NCI-H526 treated with DMSO at 0.1 percent for 48 hours (cell line): ENCODE data around the gene NEK1.
"Not testable (repeated sequence)": the region's sequence is repeated elsewhere in the genome, so short reads cannot be mapped to it uniquely, and the experiment has no call there.

Experiments used
- DNase-seq: peaks from one replicate; lab custom pipeline; 2025; lab: John Stamatoyannopoulos, UW

Gene NEK1

DNA sequence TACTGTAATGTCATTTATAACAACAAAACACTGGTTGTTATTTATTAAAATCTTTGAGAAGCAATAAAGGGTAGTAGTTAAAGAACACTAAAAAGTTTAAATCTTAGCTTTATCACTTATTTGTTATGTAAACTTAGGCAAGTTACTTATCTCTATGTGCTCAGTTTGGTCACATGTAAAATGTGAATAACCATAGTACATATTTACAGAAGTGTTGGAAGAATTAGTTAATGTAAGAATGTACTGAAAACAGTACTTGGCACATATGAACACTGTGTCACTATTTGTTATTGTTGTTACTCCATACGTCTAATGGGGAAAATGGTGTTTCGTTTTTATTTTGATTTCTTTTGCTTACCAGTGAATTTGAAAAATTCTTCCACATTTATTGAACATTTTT, 9.1 kb downstream of the NEK1 start:
- DNase-seq, result no peak

DNA sequence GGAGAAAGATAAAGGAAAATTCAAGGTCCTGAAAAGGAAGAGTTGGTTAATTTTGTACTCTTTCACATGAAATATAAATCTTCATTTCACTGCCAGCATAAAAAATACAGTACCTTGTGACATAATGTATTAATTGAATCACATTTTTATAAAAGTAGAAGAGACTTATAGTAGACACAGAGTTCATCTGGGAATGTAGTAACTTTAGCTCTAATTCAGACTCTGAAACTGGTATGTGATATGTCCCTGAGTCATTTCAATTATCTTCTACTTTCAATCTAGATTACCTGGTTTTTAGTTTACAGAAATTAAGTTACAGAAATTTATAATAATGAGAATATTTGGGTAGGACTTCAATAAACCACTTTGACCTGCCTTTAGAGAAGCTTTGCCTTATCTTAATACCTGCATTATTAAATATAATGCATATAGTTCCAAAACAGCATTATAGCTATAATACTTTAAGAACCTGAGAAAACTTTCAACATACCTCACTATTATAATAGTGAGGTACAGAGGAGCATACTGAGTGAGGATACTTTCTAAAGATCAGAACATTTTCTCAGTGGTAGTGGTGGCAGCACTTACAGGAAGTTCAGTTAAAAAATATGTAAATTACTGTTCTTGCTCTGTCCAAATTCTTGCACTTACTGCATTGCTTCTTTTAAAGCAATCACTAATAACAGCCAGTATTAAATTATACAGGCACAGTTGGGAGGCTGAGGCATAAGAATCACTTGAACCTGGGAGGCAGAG, 11.2 kb downstream of the NEK1 start:
- no peak for DNase-seq

GRCh38 chr4:169594560-169595195, 17.7 kb downstream of the NEK1 start:
- no peak for DNase-seq

DNA sequence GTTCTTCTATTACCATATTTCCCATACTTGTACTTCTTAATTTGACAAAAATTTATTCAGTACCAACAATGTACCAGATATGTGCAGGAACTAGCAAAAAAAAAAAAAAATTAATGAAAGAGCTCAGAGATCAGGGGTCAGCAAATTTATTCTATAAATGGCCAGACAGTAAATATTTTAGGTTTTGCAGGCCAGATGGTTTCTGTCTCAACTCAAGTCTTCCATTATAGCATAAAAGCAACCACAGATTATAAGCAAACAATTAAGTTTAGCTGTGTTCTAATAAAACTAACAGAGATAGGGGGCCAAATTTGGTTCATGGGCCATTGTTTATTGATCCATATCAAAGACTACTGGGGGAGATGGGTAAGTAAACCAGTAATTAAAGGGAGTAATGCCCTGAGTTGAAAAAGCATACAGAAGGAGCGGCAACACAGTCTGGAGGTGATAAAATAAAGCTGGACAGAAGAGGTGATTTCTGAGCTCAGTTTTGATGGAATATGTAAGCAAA, 19.3 kb downstream of the NEK1 start:
- DNase-seq, result no peak

DNA sequence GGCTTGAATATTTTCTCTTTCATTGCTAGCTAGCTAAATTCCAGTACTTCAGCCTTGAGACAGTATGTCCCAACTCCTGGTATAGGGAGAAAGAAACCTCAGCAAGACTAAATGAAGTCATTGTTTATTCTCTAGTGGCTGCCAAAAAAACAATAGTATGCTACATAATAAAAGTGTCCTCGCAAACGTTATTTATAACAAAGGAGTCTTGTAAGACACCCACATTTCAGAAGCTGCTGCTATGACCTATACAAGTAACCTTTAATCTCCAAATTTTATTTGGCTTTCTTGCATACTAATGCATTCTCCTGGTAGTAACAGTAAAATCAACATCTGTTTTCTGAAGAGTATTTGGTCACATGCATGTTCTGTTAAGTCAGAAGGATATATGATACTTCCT, 28.8 kb downstream of the NEK1 start:
- DNase-seq, result no peak

DNA sequence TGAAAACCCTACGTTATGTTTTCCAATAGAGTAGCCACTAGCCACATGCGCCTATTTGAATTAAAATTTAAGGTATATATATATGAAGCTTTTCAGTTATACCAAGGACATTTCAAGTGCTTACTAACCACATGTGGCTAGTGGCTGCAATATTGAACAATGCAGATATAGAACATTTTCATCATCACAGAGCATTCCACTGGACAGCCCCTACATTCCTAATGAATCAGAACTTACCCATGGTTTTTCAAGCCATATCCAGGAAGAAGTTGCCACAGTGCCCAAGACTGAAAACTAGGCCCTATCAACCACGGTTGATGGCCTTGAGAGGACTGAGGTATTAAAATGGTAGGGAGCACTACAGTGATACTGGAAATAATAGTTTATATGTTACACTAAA, 29.7 kb downstream of the NEK1 start:
- no peak for DNase-seq

- no peak for DNase-seq
These were observed 30.2 kb downstream of the NEK1 start for GRCh38 chr4:169582203-169582602.

DNA sequence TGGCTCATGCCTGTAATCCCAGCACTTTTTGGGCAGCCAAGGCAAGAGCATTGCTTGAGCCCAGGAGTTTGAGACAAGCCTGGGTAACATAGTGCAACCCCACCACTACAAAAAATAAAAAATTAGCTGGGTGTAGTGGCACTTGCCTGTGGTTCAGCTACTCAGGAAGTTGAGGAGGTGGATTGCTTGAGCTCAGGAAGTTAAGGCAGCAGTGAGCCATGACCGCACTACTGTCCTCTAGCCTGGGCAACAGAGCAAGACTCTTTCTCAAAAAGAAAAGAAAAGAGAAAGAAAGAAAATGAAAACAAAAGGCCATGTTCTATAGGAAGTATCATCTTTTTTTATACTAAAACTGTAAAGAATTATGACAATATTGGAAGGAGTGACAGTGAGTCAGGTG, 38.5 kb downstream of the NEK1 start:
- no peak for DNase-seq

DNA sequence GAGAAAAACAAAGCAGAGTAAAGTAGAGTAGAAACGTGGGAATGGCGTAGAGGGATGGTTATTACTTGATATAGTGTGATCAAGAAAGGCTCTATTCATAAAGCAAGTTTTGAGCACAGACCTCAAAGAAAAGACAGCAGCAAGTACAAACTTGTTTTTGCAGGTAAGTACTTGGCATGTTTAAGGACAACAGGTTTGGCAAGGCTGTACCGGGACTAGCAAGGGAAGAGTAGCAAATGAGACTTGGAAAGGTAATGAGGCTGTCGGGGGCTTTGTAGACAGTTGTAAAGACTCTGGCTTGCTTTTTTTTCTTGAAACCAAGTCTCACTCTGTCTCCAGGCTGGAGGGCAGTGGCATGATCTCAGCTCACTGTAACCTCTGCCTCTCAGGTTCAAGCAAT, 40.9 kb downstream of the NEK1 start:
- DNase-seq, result no peak

DNA sequence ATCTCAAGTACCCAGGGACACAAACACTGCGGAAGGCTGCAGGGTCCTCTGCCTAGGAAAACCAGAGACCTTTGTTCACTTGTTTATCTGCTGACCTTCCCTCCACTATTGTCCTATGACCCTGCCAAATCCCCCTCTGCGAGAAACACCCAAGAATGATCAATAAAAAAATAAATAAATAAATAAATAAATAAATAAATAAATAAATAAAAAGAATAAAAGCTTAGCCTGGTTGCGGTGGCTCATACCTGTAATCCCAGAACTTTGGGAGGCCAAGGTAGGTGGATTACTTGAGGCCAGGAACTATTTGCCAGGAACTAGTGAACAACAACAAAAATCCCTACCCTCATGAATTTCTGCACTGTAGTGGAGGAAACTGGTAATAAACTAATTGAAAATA, 41.4 kb downstream of the NEK1 start:
- DNase-seq, result not testable (repeated sequence)

- not testable (repeated sequence) for DNase-seq
These were observed 42.1 kb downstream of the NEK1 start for GRCh38 chr4:169570266-169570665.

GRCh38 chr4:169569188-169569587, 43.2 kb downstream of the NEK1 start:
- not testable (repeated sequence) for DNase-seq

DNA sequence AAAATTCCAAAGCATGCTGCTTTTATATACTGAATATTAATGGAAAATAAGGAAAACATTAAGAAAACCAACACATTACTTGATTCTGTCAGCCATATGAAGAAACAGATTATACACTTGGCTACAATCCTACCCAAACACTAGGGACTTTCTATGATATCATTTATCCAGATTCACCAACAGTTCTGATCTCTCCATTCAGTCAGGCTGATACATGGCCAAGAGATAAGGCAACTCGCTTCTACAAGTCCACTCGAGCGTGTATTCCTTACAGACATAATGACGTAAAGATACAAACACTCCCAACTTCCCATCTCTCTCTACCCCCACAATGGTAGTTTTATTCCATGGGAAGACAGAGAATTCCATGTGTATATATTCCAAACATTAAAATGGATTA, 44.5 kb downstream of the NEK1 start:
- no peak for DNase-seq

DNA sequence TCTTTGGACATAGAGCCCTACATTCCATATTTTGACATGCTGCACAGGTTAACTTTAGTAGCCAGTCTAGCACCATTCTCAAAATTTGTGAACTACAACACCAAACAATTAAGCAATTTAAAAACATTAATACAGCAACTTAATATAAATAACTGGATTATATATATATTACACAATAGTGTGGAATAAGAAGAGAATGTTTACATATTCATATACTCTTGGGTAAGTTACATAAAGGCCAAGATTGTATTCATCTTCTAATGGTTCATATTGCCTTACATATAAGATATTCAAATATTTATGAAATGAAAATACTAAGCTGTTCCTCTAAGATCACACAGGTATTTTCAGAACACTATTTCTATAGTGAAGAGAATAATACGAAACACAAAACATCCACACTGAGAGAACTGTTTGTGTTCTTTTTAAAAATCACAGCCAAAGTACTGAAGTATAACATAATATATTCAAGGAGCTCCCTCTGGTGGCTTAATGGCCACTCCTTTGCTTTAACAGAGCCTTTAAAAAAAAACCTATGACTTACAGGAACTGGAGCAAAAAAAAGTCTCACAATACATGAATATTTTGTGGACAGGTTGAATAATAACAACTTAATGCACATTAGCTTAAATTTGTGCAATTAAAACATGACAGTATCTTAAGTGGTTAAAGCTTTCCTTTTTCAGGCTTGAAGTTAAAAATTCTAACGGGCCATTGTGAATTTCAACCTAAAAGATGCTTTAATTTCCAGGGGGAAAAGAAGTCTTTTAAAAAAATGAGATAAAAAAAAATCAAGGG, 46.2 kb downstream of the NEK1 start:
- DNase-seq, result peak; percentile 10

DNA sequence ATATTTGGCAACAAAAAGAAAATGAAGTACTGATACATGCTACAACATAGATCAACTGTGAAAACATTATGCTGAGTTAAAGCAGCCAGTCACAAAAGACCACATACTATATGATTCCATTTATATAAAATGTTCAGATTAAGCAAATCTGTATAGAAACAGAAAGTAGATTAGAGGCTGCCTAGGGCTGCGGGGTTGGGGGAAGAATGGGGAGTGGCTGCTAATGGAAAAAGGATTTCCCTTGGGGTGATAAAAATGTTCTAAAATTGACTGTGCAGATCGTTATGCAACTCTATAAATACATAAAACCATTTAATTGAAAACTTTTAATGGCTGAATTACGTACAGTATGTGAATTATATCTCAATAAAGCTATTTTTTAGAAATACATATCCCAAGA, 46.8 kb downstream of the NEK1 start:
- no peak for DNase-seq

DNA sequence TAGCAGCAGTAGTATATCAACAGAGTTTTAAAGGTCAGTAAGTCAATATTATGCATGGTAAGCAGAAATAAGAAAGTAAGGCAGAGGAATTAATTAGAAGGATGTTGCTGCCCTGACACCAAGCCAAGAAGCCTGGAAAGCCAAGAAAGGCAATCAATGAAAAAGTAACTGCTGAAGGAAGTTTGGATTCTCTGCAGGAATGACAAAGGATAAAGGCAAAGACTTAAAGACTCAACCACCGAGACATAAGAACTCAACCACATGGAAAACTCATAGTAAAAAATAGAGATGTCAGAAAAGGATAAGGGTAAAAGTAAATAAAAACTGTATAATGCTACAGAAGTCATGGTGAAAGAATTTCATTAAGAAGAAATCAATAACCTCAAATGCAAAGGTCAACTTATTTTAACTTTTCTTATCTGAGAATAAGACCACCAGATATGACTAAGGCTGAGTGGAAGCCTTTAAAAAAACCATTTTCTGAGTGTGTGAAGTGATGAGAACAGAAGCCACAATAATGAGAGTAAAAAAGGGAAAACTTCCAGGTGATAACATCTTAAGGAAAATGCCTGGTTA, 55.2 kb downstream of the NEK1 start:
- DNase-seq, result no peak

DNA sequence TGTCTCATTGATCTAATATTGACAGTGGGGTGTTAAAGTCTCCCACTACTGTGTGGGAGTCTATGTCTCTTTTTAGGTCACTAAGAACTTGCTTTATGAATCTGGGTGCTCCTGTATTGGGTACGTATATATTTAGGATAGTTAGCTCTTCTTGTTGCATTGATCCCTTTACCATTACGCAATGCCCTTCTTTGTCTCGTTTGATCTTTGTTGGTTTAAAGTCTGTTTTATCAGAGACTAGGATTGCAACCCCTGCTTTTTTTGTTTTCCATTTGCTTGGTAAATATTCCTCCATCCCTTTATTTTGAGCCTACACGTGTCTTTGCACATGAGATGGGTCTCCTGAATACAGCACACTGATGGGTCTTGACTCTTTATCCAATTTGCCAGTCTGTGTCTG, 65.8 kb downstream of the NEK1 start:
- not testable (repeated sequence) for DNase-seq

DNA sequence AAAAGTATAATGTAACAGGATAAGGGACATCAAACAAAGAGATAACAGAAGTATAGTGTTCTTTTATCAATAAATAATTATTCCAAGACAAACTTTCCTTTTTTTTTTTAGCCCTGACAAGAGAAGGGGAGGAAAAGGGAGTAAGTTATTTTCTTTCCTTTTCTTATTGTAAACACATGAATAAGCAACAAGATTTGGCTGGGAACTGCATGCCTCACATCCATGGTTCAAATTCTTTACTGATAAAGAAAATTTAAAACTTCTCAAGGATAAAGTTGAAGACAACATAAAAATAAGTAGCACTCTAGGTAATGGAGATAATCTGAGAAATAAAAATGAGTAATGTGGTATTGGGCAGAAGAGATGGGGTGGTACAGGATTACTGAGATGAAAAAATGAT, 71.6 kb downstream of the NEK1 start:
- DNase-seq, result no peak

DNA sequence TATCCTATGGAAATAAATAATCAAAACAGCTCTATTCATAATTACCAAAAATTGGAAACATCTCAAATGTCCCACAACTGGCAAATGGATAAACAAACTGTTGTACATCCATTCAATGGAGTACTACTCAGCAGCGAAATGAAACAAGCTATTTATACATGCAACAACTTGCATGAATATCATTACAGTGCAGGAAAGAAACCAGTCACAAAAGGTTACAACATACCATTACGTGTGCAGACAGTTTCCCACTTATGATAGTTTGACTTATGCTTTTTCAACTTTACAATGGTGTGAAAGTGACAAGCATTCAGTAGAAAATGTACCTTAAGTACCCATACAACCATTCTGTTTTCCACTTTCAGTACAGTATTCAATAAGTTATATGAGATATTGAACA, 82.3 kb downstream of the NEK1 start:
- no peak for DNase-seq

GRCh38 chr4:169523796-169524195, 88.6 kb downstream of the NEK1 start:
- no peak for DNase-seq

DNA sequence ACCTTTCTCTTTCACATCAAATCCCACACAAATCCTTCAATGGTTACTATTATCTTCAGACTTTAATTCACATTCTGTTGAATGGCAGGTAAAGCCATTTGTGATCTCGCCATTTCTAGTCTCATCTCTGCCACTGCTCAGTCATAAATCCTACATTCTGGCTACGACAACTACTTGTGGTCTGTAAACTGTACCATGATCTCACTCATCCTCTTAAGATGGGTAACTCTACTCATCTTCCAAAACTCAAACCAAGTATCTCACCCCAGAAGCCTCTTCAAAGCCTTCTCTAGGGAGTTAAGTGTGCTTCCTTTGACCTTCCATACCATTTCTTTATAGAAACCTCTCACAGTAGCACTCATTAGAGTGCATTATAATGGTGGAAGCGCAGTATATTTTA, 101.8 kb downstream of the NEK1 start:
- DNase-seq, result no peak

DNA sequence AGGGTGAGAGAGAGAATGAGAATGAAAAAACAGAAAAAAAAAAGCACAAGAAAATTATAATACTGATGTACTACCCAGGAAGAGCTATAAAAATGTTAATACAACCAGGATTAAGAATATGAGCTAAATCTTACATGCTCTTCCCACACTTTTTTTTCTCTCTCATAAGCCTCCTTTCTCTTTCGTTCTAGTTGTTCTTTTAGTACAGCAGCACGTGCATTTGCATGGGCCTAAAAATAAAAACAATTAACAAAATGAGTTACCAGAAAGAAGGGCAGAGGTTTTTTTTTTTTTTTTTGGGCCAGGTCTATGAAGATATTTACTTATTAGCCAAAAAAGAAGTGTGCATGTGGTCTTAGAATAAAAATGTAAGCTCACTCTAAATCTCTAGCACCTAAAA, 105.5 kb downstream of the NEK1 start:
- DNase-seq, result no peak

DNA sequence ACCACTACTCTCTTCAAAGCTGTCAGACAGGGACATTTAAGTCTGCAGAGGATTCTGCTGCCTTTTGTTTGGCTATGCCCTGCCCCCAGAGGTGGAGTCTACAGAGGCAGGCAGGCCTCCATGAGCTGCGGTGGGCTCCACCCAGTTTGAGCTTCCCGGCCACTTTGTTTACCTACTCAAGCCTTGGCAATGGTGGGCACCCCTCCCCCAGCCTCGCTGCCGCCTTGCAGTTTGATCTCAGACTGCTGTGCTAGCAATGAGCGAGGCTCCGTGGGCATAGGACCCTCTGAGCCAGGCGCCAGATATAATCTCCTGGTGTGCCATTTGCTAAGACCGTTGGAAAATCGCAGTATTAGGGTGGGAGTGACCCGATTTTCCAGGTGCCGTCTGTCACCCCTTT, 112.5 kb downstream of the NEK1 start:
- DNase-seq, result not testable (repeated sequence)
